ENCODE measurements around the gene KCTD2.
"Not testable (repeated sequence)": the region's sequence is repeated elsewhere in the genome, so short reads cannot be mapped to it uniquely, and the experiment has no call there.

The KCTD2 gene

GRCh38 chr17:75024686-75025397 is 22.2 kb upstream of the KCTD2 start:
- peaks cover 13% of the 10 kb centered on the region for H3K36me3 ChIP-seq (replicated peaks)
- no peak overlapping the region for H3K27ac ChIP-seq
- no peak for TF ChIP-seq CTCF (IDR thresholded peaks at IDR 0.05; ENCODE audit: low read depth, low read length, missing control alignments)
- H3K27me3 ChIP-seq (replicated peaks) = no peaks in the 10 kb centered on the region
- in situ Hi-C loops (cut with HindIII; ENCODE audit: low pct_ligation_motif_present, low sequenced_read_pairs) = no loop called here
- H3K4me3 ChIP-seq (ENCODE audit: low read depth, low read length) = no peak overlapping the region
- no peak for DNase-seq

- H3K27me3 ChIP-seq (replicated peaks); H3K4me3 ChIP-seq (ENCODE audit: low read depth, low read length); DNase-seq; in situ Hi-C loops (cut with HindIII; ENCODE audit: low pct_ligation_motif_present, low sequenced_read_pairs); H3K27ac ChIP-seq: not testable (repeated sequence)
- peaks cover 13% of the 10 kb centered on the region for H3K36me3 ChIP-seq (replicated peaks)
Measured at GRCh38 chr17:75025398-75025734, 21.7 kb upstream of the KCTD2 start.

GRCh38 chr17:75026650-75027049 is 20.4 kb upstream of the KCTD2 start:
- H3K4me3 ChIP-seq (ENCODE audit: low read depth, low read length); in situ Hi-C loops (cut with HindIII; ENCODE audit: low pct_ligation_motif_present, low sequenced_read_pairs); H3K27ac ChIP-seq; DNase-seq; H3K36me3 ChIP-seq (replicated peaks); H3K27me3 ChIP-seq (replicated peaks): not testable (repeated sequence)

- TF ChIP-seq CTCF (IDR thresholded peaks at IDR 0.05; ENCODE audit: low read depth, low read length, missing control alignments) = no peak
- no peak for DNase-seq
- H3K4me3 ChIP-seq (ENCODE audit: low read depth, low read length) = no peak overlapping the region
- no peaks in the 10 kb centered on the region for H3K27me3 ChIP-seq (replicated peaks)
- H3K27ac ChIP-seq = no peak overlapping the region
- no peaks in the 10 kb centered on the region for H3K36me3 ChIP-seq (replicated peaks)
- in situ Hi-C loops (cut with HindIII; ENCODE audit: low pct_ligation_motif_present, low sequenced_read_pairs) = no loop called here
Measured at GRCh38 chr17:75030161-75030560, 16.9 kb upstream of the KCTD2 start.

GRCh38 chr17:75031972-75032719 is 14.9 kb upstream of the KCTD2 start:
- TF ChIP-seq CTCF (IDR thresholded peaks at IDR 0.05; ENCODE audit: low read depth, low read length, missing control alignments) = no peak
- no peak overlapping the region for H3K27ac ChIP-seq

GRCh38 chr17:75032720-75033280 is 14.2 kb upstream of the KCTD2 start:
- H3K27ac ChIP-seq = no peak overlapping the region
- H3K27me3 ChIP-seq (replicated peaks) = no peaks in the 10 kb centered on the region
- H3K36me3 ChIP-seq (replicated peaks) = no peaks in the 10 kb centered on the region
- no peak for TF ChIP-seq CTCF (IDR thresholded peaks at IDR 0.05; ENCODE audit: low read depth, low read length, missing control alignments)
- in situ Hi-C loops (cut with HindIII; ENCODE audit: low pct_ligation_motif_present, low sequenced_read_pairs) = no loop called here
- DNase-seq = peak; percentile 16
- H3K4me3 ChIP-seq (ENCODE audit: low read depth, low read length) = peak overlapping the region; percentile 95

More at GRCh38 chr17:75031972-75032719, 14.9 kb upstream of the KCTD2 start:
- in situ Hi-C loops (cut with HindIII; ENCODE audit: low pct_ligation_motif_present, low sequenced_read_pairs) = no loop called here
- DNase-seq = peak; percentile 71
- Histone ChIP-seq H3K36me3 (replicated peaks) (no peaks in the 10 kb centered on the region), H3K4me3 (ENCODE audit: low read depth, low read length) (peak overlapping the region; percentile 95), H3K27me3 (replicated peaks) (no peaks in the 10 kb centered on the region)

All from brain microvascular endothelial cell (primary cell).